ENCODE results near the gene CALML5.

CALML5 gene

GRCh38 chr10:5498791-5499492 is 428 bp downstream of the CALML5 start:
- DNase-seq: no peak

DNA sequence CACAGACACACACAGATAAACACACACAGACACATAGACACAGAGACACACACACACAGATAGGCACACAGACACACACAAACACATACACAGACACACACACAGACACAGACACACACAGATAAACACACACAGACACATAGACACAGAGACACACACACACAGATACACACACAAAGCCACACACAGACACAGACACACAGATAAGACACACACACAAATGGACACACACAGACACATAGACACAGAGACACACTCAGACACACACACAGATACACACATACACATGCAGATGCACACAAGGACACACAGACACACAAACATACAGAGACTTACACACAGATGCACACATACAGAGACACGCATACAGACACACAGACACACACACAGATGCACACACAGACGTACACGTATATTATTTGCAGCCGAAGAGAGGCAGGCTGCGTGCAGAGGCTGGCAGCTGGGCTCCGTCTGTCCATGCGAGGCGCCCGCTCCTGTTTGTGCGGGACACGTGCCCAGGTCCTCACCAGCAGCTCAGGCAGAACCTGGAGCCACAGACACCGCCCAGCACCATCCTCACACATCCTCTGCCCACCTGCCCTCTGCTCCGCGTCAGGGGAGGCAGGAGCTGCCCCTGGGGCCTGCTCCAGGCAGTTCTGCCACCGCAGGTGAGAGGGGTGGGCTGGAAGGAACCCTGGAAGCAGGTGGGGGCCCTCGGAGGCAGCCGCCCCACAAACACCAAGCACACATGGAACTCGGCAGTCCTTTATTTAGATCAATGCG is 1.2 kb downstream of the CALML5 start:
- no peak for DNase-seq

- no peak for DNase-seq
These were observed 2.1 kb downstream of the CALML5 start for GRCh38 chr10:5497289-5497688.

DNA sequence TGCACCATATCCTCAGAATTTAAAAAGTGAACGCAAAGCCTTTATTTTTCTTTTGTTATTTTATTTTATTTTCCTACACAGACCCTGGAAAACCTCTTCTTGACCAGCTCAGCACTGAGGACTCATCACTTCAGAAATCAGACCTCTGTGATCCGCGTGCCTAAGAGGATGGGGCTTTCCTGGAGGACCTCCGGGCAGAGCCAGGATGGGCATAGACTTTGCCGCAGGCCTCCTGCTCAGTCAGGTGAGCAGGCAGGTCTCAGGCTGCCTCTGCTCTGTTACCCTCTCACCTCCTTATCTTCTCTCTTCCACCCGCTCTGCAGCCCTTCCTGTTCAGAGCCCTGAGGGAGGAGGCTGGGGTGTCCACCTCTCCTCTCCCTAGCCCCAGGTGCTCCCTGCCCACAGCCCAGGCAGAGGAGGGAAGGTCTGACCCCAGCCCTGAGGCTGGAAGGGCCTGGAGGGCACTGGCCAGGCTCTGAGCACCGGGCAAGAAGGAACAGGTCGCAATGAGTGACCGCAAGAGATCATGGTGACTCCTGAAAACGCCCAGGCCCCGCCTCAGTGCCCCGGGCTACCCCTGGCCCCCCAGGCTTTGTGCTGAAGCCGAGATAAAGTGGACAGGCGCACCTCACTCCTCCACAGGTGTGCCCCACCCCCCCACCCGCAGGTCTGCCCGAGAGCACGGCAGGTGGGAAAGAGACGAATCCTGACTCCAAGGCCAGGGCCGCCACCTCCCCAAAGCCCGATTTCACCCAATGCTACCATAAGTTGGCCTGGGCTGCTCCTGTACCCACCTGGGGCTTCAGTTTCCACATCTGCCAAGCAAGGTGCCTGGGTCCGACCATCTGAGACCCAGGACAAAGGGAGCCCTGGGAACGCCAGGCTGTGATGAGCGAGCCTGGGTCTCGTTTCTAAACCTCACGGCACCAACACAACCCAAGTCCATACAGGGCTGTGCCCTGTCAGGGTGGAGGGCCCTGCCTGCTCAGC is 2.8 kb downstream of the CALML5 start:
- no peak for DNase-seq

DNA sequence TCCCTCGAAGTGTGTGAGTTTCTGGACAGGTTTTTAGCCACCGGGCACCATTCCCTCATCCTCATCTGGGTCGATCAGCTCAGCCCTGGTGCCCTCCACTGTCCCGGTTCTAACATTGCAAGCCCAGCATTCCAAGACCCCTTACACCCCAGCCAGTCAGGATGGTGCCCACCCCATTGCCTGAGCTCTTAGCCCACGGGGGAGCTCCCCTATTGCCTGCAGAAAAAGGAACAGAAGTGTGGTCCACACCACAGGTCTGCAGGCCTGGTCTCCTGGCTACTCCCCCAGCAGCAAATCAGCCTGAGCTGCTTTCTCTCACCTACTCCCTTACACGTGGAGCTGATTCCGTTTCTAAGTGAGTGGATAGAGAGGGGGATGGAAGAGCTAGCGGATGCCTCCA is 4.8 kb downstream of the CALML5 start:
- no peak for DNase-seq

DNA sequence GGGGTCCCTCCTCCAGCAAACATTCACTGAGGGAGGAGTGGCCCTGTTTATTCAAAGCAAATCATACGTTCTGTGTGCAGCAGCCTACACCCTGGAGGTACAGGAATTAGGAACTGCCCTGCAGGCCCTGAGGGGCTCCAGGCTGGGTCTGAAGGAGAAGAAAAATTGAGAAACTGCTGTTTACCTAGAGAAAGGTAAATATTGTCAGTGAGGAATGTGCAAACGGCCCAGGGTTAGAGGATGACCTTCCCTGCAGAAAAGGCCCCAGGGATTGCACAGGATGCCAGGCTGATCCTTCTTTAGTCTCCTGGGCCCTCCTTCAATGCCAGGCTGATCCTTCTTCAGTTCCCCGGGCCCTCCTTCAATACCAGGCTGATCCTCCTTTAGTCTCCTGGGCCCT is 5.7 kb downstream of the CALML5 start:
- DNase-seq: no peak

GRCh38 chr10:5492929-5493576 is 6.3 kb downstream of the CALML5 start:
- DNase-seq: no peak

DNA sequence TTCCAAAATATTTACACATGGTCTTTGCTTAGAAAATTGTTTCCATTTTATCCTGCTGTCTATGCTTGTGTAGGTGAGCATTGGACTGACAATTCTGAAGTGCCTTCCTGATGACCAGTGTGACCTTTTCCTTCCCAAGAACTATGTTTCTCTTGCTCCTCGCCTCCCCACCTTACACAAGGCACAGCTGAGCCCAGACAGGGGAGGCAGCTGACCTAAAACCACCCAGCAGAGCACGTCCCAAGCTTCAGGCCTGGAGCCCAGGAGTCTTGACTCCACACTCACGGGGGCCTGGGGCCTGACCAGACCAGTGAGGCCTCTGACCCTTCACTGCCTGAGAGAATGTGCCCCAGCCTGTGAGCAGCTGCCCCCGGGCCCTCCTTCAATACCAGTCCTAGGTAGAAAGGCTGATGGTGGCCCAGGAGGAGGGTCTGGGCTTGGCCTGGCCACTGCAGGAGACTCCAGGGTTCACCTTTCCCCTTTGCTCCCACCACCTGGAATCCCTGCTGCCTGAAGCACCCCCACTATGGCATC is 7.0 kb downstream of the CALML5 start:
- DNase-seq: no peak

- DNase-seq: no peak
These were observed 7.9 kb downstream of the CALML5 start for GRCh38 chr10:5491477-5491876.

- DNase-seq: no peak
These were observed 8.5 kb downstream of the CALML5 start for GRCh38 chr10:5490698-5491464.

DNA sequence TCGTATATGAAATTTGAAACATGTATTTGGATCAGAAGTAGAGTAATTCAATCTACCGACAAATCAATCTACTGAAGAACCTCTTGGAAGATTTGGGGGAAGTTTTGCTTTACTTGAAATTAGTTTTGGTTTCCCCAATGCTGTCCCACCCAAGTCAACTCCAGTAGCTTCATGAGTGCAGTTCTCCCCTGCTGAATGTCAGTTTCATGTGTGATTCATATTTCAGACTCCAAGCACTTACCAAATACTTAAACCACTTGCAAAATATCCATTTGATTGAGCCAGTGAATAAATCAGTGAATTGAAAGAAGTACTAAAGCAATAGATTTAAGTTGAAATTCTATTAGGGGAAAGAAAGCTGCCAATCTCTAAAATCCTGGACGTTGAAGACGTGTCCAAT is 9.3 kb downstream of the CALML5 start:
- DNase-seq: no peak

- no peak for DNase-seq
These were observed 10.9 kb downstream of the CALML5 start for GRCh38 chr10:5488272-5489161.

DNA sequence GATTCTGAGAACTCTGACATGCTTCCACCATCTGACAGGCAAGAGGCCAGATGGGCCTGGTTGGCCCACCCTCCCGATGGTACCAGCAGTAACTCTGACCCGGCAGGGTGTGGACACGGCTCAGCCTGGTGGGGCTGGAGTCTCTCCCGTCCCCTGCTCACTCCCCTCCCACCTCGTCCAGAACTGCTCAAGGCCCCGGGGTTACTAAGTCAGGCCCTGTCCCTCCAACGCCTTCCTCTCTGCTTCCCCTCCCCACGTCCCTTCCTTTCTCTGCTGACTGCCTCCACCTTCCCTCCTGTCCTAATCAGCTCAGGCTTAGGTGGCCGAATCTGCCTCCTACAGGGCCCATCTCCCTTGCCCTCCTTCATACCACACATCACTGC is 12.5 kb downstream of the CALML5 start:
- DNase-seq: no peak

- DNase-seq: no peak
These were observed 13.2 kb downstream of the CALML5 start for GRCh38 chr10:5485948-5486852.

DNA sequence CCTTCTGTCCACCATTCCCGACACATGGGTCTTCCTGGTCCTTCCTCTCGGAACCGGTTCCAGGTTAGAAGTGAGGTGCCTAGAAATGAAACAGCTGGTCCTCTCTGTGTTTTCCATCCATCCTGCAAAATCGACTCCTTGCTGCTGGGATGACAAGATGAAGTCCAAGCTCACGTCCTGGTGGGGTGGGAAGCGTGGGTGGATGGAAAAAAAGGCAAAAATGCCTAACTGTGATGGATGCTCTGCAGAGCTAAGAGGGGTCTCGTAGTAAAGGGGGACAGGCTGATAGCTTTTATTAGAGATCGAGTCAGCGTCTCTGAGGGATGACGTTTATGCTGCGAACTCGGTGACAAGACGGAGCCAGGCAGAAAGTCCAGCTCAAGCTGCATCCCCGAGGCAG is 14.1 kb downstream of the CALML5 start:
- DNase-seq: no peak

- no peak for DNase-seq
These were observed 15.2 kb downstream of the CALML5 start for GRCh38 chr10:5484205-5484604.

DNA sequence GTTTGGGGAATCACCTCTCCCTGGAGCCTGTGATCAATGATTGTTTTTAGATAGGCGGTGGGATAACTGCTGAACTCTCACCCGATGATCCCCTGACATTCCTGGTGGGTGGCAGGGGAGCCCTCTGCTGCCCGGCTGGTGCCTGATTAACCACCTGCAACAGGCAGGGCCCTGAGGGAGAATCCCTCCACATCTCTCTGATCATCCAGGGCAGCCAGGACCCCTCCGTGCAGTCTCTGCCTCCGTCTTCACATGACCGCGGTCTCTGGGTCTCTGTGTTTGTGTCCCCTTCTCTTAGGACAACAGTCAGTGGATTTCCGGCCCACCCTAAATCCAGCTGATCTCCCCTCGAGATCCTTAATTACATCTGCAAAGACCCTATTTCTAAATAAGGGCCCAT is 17.4 kb downstream of the CALML5 start:
- no peak for DNase-seq

DNA sequence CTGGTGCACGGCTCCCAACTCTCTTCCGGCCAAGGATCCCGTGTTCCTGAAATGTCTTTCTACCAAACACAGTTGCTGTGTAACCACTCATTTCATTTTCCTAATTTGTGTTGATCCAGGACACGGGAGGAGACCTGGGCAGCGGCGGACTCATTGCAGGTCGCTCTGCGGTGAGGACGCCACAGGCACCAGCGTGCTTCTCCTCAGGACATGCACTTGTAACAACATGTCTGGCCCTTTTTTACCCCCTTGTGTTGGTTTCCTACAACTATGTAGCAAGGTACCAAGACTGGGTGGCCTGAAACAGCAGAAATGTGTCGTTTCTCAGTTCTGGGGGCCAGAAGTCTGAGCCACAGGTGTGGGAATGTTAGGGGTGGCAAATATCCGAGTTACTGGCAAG is 18.2 kb downstream of the CALML5 start:
- no peak for DNase-seq

GRCh38 chr10:5480162-5480941 is 19.0 kb downstream of the CALML5 start:
- no peak for DNase-seq
